T-helper 1 cell treated with Interleukin-12 subunit alpha and Interleukin-12 subunit beta and Interleukin-4 antibody, amounts not matched to agents 30 μg/mL and 1 μg/mL, for 36 hours (primary cell): ENCODE measurements around the gene CAGE1.
"Not testable (repeated sequence)": the region's sequence is repeated elsewhere in the genome, so short reads cannot be mapped to it uniquely, and the experiment has no call there.

Experiments
- H3K27ac Mint-ChIP-seq: one replicate; pipeline ENCODE4 v1.8.0; 2021; ENCODE audit warnings: mild to moderate bottlenecking, mixed read lengths
- H3K27me3 Mint-ChIP-seq: one replicate; pipeline ENCODE4 v1.8.0; 2021; ENCODE audit warnings: low read depth, mixed read lengths
- H3K36me3 Mint-ChIP-seq: one replicate; pipeline ENCODE4 v1.8.0; 2021; ENCODE audit warnings: low read depth, mixed read lengths
- H3K4me1 Mint-ChIP-seq: one replicate; pipeline ENCODE4 v1.8.0; 2021; ENCODE audit warnings: low read depth, mixed read lengths
- H3K4me3 Mint-ChIP-seq: one replicate; pipeline ENCODE4 v1.8.0; 2021; ENCODE audit warnings: mild to moderate bottlenecking, moderate library complexity, mixed read lengths
- H3K9me3 Mint-ChIP-seq: one replicate; pipeline ENCODE4 v1.8.0; 2021; ENCODE audit warnings: mixed read lengths

The CAGE1 gene

GRCh38 chr6:7338031-7338430 lies 51.5 kb downstream of the CAGE1 start:
- H3K4me1 Mint-ChIP-seq: no peaks in the 10 kb centered on the region
- peaks cover 42% of the 10 kb centered on the region for H3K27me3 Mint-ChIP-seq
- H3K9me3 Mint-ChIP-seq: no peaks in the 10 kb centered on the region
- no peak overlapping the region for H3K4me3 Mint-ChIP-seq
- H3K27ac Mint-ChIP-seq: no peak overlapping the region
- no peaks in the 10 kb centered on the region for H3K36me3 Mint-ChIP-seq

DNA sequence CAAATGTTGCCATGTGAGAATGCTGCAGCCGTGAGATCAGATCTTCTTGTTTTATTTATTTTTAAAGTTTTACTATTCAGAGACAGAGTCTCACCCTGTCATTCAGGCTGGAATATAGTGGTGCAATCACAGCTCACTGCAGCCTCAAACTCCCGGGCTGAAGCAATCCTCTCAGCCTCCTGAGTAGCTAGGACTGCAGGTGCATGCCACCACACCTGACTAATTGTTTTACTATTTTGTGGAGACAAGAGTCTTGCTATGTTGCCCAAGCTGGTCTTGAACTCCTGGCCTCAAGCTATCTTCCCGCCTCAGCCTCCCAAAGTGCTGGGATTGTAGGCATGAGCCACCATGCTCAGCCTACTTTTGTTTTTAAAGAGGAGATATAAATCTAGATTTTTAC lies 54.0 kb downstream of the CAGE1 start:
- peaks cover 42% of the 10 kb centered on the region for H3K27me3 Mint-ChIP-seq
- H3K9me3 Mint-ChIP-seq: no peaks in the 10 kb centered on the region
- H3K27ac Mint-ChIP-seq: no peak overlapping the region
- H3K4me1 Mint-ChIP-seq: no peaks in the 10 kb centered on the region
- H3K36me3 Mint-ChIP-seq: no peaks in the 10 kb centered on the region
- no peak overlapping the region for H3K4me3 Mint-ChIP-seq

DNA sequence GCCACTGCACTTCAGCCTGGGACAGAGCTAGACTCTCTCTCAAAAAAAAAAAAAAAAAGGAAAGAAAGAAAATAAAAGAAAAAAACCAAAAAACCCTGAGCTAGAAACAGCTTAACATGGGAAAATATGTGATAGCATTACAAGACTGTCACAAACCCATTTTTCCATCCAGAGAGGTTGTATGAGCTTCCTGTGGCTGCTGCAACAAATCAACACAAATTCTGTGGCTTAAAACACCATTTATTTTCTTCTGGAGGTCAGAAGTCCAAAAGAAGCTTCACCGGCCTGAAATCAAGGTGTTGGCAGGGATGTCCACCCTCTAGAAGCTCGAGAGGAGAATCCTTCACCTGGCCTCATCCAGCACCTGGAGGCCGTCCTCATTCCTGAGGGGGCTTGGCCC lies 54.9 kb downstream of the CAGE1 start:
- Mint-ChIP-seq H3K4me1 (no peaks in the 10 kb centered on the region), H3K27me3 (peaks cover 37% of the 10 kb centered on the region), H3K4me3 (no peak overlapping the region), H3K27ac (no peak overlapping the region), H3K9me3 (no peaks in the 10 kb centered on the region), H3K36me3 (no peaks in the 10 kb centered on the region)

DNA sequence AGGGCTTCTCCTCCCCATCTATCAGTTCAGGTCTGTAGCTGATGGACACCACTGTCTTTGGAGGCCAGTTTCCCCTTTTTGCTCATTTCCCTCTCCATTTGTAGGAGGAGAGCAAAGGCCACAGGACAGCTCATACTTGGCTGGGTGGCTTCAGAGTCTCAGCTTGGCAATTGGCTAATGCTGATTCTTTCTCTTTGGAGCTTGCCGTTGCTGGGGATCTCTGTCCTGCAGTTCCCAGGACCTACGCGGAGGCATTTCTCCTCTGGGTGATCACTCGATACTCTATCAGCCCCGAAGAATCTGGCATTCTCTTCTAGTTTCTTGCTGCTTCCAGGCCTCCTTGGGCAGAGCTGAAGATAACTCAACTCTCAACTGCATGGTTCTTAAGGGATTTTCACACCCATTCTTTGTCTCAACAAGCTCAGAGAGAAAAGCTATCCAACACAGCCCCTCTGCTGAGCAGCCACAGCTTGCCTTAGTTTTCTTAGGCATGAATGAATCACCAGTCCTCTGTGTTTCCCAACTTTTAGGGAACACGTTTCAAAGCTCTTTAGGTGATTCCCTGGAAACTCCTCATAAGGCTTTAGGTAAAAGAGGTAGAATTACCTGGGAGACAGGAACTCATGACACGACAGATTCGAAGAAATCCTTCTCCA lies 57.3 kb downstream of the CAGE1 start:
- Mint-ChIP-seq H3K9me3 (no peaks in the 10 kb centered on the region), H3K27me3 (peaks cover 22% of the 10 kb centered on the region), H3K36me3 (no peaks in the 10 kb centered on the region), H3K27ac (no peak overlapping the region), H3K4me1 (no peaks in the 10 kb centered on the region), H3K4me3 (no peak overlapping the region)

DNA sequence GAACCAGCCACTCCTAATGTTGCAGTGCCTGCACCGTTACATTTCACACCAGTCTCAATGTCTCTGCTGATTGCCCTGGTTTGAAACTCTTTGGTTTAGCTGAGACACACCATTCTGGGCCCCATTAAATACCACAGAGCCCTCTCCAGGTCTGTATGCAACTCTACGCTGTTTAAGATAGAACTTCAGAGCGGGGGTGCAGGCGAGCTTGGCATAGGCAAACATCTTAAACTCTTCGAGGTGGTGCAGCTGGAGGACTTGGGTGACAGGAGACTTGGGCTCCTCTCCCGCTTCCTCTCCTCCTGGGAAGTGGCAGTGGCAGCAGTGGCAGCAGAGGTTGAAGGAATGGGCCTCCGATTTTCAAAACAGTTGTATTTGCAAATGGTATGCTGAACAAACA lies 58.1 kb downstream of the CAGE1 start:
- Mint-ChIP-seq H3K36me3 (no peaks in the 10 kb centered on the region), H3K27ac (no peak overlapping the region), H3K9me3 (no peaks in the 10 kb centered on the region), H3K27me3 (peaks cover 18% of the 10 kb centered on the region), H3K4me3 (no peak overlapping the region), H3K4me1 (no peaks in the 10 kb centered on the region)

- H3K4me1 Mint-ChIP-seq: peaks cover 1% of the 10 kb centered on the region
- H3K27ac Mint-ChIP-seq: no peak overlapping the region
- no peaks in the 10 kb centered on the region for H3K36me3 Mint-ChIP-seq
- H3K4me3 Mint-ChIP-seq: no peak overlapping the region
- peaks cover 17% of the 10 kb centered on the region for H3K27me3 Mint-ChIP-seq
- H3K9me3 Mint-ChIP-seq: peaks cover 4% of the 10 kb centered on the region
Measured at GRCh38 chr6:7328243-7328642, 61.3 kb downstream of the CAGE1 start.

DNA sequence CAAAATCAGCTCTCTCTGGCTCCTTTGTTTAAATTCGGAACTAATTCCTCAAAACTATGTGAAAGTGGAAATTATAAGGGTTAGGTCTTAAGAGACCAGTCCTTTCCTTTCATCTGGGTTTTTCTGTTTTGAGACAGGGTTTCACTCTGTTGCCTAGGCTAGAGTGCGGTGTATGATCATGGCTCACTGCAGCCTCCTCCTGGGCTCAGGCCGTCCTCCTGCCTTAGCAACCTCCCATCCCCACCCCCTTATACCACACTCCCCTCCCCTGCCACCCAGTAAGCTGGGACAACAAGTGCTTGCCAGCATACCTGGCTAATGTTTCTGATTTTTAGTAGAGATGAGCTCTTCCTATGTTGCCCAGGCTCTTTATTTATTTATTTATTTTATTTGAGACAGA lies 63.8 kb downstream of the CAGE1 start:
- Mint-ChIP-seq H3K27me3 (peaks cover 19% of the 10 kb centered on the region), H3K27ac (no peak overlapping the region), H3K4me1 (peaks cover 1% of the 10 kb centered on the region), H3K9me3 (peaks cover 4% of the 10 kb centered on the region), H3K36me3 (no peaks in the 10 kb centered on the region), H3K4me3 (no peak overlapping the region)

GRCh38 chr6:7324520-7324919 lies 65.0 kb downstream of the CAGE1 start:
- H3K9me3 Mint-ChIP-seq: peaks cover 4% of the 10 kb centered on the region
- peaks cover 25% of the 10 kb centered on the region for H3K27me3 Mint-ChIP-seq
- peaks cover 1% of the 10 kb centered on the region for H3K4me1 Mint-ChIP-seq
- H3K4me3 Mint-ChIP-seq: no peak overlapping the region
- no peak overlapping the region for H3K27ac Mint-ChIP-seq
- H3K36me3 Mint-ChIP-seq: no peaks in the 10 kb centered on the region

- peaks cover 1% of the 10 kb centered on the region for H3K4me1 Mint-ChIP-seq
- H3K9me3 Mint-ChIP-seq: peaks cover 4% of the 10 kb centered on the region
- peaks cover 20% of the 10 kb centered on the region for H3K27me3 Mint-ChIP-seq
- no peaks in the 10 kb centered on the region for H3K36me3 Mint-ChIP-seq
- H3K27ac Mint-ChIP-seq: no peak overlapping the region
- H3K4me3 Mint-ChIP-seq: no peak overlapping the region
Measured at GRCh38 chr6:7323074-7323473, 66.5 kb downstream of the CAGE1 start.

GRCh38 chr6:7321866-7322265 lies 67.7 kb downstream of the CAGE1 start:
- not testable (repeated sequence) for H3K9me3 Mint-ChIP-seq, H3K4me1 Mint-ChIP-seq, H3K4me3 Mint-ChIP-seq, H3K36me3 Mint-ChIP-seq, H3K27ac Mint-ChIP-seq
- H3K27me3 Mint-ChIP-seq: peaks cover 20% of the 10 kb centered on the region

DNA sequence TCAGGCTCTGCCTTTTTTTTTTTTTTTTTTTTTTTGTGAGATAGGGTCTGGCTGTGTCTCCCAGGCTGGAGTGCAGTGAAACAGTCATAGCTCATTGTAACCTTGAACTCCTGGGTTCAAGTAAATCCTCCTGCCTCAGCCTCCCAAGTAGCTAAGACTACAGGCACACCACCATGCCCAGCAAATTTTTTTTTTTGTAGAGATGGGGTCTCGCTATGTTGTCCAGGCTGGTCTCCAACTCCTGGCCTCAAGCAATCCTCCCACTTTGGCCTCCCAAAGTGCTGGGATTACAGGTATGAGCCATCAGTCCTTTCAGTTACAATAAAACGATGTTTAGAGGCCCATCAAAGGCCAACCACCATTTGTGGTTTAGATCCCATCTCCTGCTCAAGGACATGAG lies 70.1 kb downstream of the CAGE1 start:
- not testable (repeated sequence) for H3K36me3 Mint-ChIP-seq, H3K4me3 Mint-ChIP-seq, H3K9me3 Mint-ChIP-seq, H3K4me1 Mint-ChIP-seq, H3K27ac Mint-ChIP-seq
- peaks cover 14% of the 10 kb centered on the region for H3K27me3 Mint-ChIP-seq

- Mint-ChIP-seq H3K4me1 (peaks cover 7% of the 10 kb centered on the region), H3K9me3 (no peaks in the 10 kb centered on the region), H3K4me3 (no peak overlapping the region), H3K27me3 (peaks cover 8% of the 10 kb centered on the region), H3K27ac (no peak overlapping the region), H3K36me3 (no peaks in the 10 kb centered on the region)
Measured at GRCh38 chr6:7317538-7317937, 72.0 kb downstream of the CAGE1 start.

DNA sequence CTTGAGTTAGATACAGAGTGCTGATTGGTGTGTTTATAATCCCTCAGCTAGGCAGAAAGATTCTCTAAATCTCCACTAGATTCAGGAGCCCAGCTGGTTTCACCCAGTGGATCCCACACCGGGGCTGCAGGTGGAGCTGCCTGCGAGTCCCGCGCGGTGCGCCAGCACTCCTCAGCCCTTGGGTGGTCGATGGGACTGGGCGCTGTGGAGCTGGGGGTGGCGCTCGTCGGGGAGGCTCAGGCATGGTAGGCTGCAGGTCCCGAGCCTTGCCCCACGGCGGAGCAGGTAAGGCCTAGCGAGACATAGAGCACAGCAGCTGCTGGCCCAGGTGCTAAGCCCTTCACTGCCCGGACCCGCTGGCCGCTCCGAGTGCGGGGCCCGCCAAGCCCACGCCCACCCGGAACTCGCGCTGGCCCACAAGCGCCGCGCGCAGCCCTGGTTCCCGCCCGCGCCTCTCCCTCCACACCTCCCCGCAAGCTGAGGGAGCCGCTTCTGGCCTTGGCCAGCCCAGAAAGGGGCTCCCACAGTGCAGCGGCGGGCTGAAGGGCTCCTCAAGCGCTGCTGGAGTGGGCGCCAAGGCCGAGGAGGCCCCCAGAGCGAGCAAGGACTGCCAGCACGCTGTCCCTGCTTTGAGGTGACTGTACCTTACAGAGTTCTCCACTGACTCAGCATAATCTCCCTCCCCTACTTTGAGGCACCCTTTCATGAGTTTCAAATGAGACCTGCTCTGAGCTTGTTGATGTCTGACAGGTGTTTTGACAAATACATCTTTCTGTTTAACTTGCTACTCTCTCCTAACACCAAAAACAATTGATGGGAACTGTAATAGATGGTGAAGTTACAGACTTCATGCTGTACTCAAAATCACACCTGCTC lies 72.6 kb downstream of the CAGE1 start:
- Mint-ChIP-seq H3K9me3 (no peaks in the 10 kb centered on the region), H3K36me3 (peaks cover 5% of the 10 kb centered on the region), H3K4me3 (no peak overlapping the region), H3K27me3 (peaks cover 8% of the 10 kb centered on the region), H3K4me1 (peaks cover 10% of the 10 kb centered on the region), H3K27ac (no peak overlapping the region)

- H3K27ac Mint-ChIP-seq: no peak overlapping the region
- peaks cover 10% of the 10 kb centered on the region for H3K36me3 Mint-ChIP-seq
- H3K4me3 Mint-ChIP-seq: no peak overlapping the region
- no peaks in the 10 kb centered on the region for H3K9me3 Mint-ChIP-seq
- H3K27me3 Mint-ChIP-seq: peaks cover 8% of the 10 kb centered on the region
- H3K4me1 Mint-ChIP-seq: peaks cover 15% of the 10 kb centered on the region
Measured at GRCh38 chr6:7315948-7316365, 73.6 kb downstream of the CAGE1 start.
